Nephron progenitor cell (in vitro differentiated cells): ENCODE measurements around the gene THSD4.

Source experiments
- DNase-seq: peaks from one replicate; pipeline ENCODE4 v3.0.0; 2021
- H3K27ac Mint-ChIP-seq: 2 replicates; pipeline ENCODE4 v1.8.0; 2021; ENCODE audit warnings: mild to moderate bottlenecking, moderate library complexity, mixed read lengths
- H3K27me3 Mint-ChIP-seq: 2 replicates; pipeline ENCODE4 v1.8.0; 2021; ENCODE audit warnings: mild to moderate bottlenecking, low read depth, mixed read lengths; ENCODE audit not compliant: poor library complexity
- H3K36me3 Mint-ChIP-seq: 2 replicates; pipeline ENCODE4 v1.8.0; 2021; ENCODE audit warnings: low read depth, mixed read lengths
- H3K4me1 Mint-ChIP-seq: 2 replicates; pipeline ENCODE4 v1.8.0; 2021; ENCODE audit warnings: mixed read lengths
- H3K4me3 Mint-ChIP-seq: 2 replicates; pipeline ENCODE4 v1.8.0; 2021; ENCODE audit warnings: mild to moderate bottlenecking, moderate library complexity, mixed read lengths
- H3K9me3 Mint-ChIP-seq: 2 replicates; pipeline ENCODE4 v1.8.0; 2021; ENCODE audit warnings: mild to moderate bottlenecking, moderate library complexity, mixed read lengths
- TF ChIP-seq, protein P1 (sequence below): fragments of 200-600 bp; sonication (generic); IDR thresholded peaks from 2 replicates; pipeline ENCODE4 v1.5.0; 2021; ENCODE audit warnings: antibody characterized with exemption

Gene THSD4

DNA sequence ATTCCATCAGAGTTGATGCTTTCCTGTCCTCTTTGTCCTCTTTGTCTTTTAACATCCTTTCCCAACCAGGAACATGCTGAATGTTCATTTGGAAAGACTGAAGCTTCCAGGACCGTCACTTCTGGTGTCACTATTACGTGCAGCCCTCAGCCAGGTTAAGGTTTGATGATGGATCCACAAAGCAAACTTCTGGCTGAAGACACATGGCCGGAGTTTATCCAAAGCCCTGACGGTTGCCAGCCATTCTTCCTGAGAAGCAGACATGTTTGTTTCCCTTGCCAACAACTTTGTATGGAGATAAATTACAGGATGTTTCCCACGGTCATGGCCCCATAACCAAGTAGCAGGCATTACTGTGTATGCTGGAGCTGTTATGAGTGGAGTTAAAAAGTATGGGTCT, 236.9 kb downstream of the THSD4 start:
- no peaks in the 10 kb centered on the region for H3K9me3 Mint-ChIP-seq
- H3K4me3 Mint-ChIP-seq: no peak overlapping the region
- H3K36me3 Mint-ChIP-seq: no peaks in the 10 kb centered on the region
- peaks cover 9% of the 10 kb centered on the region for H3K27me3 Mint-ChIP-seq
- H3K4me1 Mint-ChIP-seq: peaks cover 26% of the 10 kb centered on the region
- no peak overlapping the region for H3K27ac Mint-ChIP-seq
- DNase-seq: no peak
- TF ChIP-seq, protein P1, sequence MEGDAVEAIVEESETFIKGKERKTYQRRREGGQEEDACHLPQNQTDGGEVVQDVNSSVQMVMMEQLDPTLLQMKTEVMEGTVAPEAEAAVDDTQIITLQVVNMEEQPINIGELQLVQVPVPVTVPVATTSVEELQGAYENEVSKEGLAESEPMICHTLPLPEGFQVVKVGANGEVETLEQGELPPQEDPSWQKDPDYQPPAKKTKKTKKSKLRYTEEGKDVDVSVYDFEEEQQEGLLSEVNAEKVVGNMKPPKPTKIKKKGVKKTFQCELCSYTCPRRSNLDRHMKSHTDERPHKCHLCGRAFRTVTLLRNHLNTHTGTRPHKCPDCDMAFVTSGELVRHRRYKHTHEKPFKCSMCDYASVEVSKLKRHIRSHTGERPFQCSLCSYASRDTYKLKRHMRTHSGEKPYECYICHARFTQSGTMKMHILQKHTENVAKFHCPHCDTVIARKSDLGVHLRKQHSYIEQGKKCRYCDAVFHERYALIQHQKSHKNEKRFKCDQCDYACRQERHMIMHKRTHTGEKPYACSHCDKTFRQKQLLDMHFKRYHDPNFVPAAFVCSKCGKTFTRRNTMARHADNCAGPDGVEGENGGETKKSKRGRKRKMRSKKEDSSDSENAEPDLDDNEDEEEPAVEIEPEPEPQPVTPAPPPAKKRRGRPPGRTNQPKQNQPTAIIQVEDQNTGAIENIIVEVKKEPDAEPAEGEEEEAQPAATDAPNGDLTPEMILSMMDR: no peak

DNA sequence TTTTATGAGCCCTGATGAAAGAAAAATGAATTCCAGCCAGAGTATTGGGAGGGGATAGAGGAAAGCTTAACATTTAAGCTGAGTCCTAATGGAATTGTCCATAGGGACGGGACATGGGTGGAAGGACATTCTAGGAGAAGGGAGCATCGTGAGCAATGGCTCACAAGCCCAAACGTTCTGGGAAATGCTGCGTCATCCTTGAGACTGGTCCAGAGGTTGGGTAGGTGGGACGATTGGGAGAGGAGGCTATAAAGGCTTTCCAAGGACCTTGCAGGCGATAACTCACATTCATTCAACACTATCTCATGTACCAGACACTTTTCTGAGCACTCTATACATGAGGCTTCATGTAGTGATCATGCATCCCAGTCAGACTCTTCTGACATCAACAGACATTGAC, 237.5 kb downstream of the THSD4 start:
- TF ChIP-seq, protein P1: no peak
- Mint-ChIP-seq H3K4me3 (no peak overlapping the region), H3K27ac (no peak overlapping the region), H3K4me1 (peaks cover 31% of the 10 kb centered on the region), H3K36me3 (no peaks in the 10 kb centered on the region), H3K9me3 (no peaks in the 10 kb centered on the region), H3K27me3 (peaks cover 9% of the 10 kb centered on the region)
- DNase-seq: no peak

DNA sequence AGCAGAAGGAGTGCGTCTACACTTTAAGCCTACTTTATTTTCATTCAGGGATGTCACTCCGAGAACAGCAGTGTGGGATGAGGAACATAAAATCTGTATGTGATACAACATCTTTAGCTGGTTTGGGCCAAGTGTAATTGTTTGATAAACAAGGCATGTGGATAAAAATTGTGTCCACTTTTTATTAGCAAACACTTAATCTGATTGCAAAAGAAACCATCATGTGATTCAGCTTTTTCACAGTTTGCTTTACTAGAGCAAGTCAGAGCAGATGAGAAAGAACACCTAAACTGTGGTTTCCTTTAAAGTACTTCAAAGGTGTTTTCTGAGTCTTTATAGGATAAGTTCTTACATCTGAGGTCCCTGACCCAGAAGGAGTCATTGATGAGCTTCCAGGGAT, 237.9 kb downstream of the THSD4 start:
- Mint-ChIP-seq H3K9me3 (no peaks in the 10 kb centered on the region), H3K36me3 (no peaks in the 10 kb centered on the region), H3K4me3 (no peak overlapping the region), H3K27me3 (peaks cover 9% of the 10 kb centered on the region), H3K27ac (no peak overlapping the region), H3K4me1 (peaks cover 35% of the 10 kb centered on the region)
- DNase-seq: no peak
- TF ChIP-seq, protein P1: no peak

DNA sequence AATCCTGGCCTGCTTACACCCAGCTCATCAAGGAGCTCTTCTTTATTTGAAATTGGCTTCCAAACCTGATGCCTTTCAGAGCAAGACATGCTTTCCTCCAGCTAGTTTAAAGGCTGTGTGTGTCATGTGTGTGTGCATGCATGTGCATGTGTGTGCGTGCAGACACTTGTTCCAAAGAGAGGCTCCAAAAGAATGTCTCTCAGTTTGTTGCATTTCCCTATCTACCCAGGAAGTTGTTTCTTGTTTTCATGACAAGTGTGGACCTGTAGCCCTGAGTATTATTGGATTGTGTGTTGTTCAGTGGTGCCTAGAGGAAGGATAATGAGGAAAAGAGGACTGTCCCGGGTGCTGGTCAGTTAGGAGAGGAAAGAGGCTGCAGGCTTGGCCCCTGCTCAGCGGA, 240.0 kb downstream of the THSD4 start:
- H3K4me1 Mint-ChIP-seq: peaks cover 29% of the 10 kb centered on the region

DNA sequence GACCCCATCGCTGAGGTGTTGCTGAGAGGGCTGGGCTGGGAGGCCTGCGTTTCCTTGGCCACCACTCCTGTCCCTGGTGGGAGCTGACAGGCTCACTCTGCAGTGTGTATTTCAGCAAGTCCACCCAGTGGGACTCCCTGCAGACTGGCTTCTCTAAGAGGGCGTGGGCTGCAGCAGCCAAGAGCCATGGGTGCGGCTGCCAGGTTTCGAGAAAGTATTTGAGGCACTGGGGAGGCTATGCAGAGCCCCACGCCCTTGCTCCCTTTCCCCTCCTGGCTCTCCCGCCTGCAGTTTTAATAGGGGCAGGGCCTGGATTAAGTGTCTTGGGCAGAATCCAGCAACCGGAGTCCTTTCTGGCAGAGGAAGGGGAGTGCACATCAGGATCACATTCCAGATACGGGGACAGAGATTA, 242.1 kb downstream of the THSD4 start:
- no peak overlapping the region for H3K4me3 Mint-ChIP-seq
- H3K27me3 Mint-ChIP-seq: peaks cover 4% of the 10 kb centered on the region
- no peaks in the 10 kb centered on the region for H3K9me3 Mint-ChIP-seq
- TF ChIP-seq, protein P1: no peak
- H3K27ac Mint-ChIP-seq: no peak overlapping the region
- H3K4me1 Mint-ChIP-seq: peaks cover 10% of the 10 kb centered on the region
- DNase-seq: no peak
- no peaks in the 10 kb centered on the region for H3K36me3 Mint-ChIP-seq

More for the DNA sequence above, 240.0 kb downstream of the THSD4 start:
- no peaks in the 10 kb centered on the region for H3K36me3 Mint-ChIP-seq
- TF ChIP-seq, protein P1: no peak
- no peak overlapping the region for H3K4me3 Mint-ChIP-seq
- H3K9me3 Mint-ChIP-seq: no peaks in the 10 kb centered on the region
- peak overlapping the region; percentile 5 for H3K27ac Mint-ChIP-seq
- H3K27me3 Mint-ChIP-seq: peaks cover 6% of the 10 kb centered on the region
- DNase-seq: no peak

DNA sequence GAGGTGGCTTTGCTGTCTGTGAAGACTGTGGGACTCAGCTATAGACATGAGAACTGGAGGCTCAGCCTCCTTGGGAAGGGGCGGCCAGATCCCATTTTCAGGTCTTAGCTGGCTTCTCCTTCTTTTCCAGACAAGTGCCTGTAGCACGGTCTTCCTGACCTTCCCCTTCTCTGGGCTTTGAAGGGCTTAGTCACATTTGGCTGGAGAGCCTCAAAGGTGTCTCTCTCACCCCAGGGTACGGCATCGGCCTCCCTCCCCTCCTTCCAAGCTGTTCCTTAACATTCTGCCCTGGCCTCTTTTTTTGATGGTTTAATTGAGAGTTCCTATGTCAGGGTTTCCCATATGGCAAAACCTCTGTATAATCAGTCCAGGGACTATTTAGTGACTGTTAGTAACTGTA, 242.7 kb downstream of the THSD4 start:
- no peaks in the 10 kb centered on the region for H3K36me3 Mint-ChIP-seq
- H3K4me1 Mint-ChIP-seq: peaks cover 10% of the 10 kb centered on the region
- H3K27ac Mint-ChIP-seq: no peak overlapping the region
- TF ChIP-seq, protein P1: no peak
- peaks cover 4% of the 10 kb centered on the region for H3K27me3 Mint-ChIP-seq
- no peak overlapping the region for H3K4me3 Mint-ChIP-seq
- no peak for DNase-seq
- H3K9me3 Mint-ChIP-seq: no peaks in the 10 kb centered on the region
